Inferior parietal cortex (tissue), 1 donor: Measurements from ENCODE around the gene GBP7.
"Not testable (repeated sequence)": the region's sequence is repeated elsewhere in the genome, so short reads cannot be mapped to it uniquely, and the experiment has no call there.

Experiments
- DNase-seq: peaks from one replicate; pipeline ENCODE4 v3.0.0-alpha.2; 2016; ENCODE audit errors: extremely low spot score

The GBP7 gene

GRCh38 chr1:89175601-89176256 is at the start of gene GBP7:
GBP7 (minus strand) TSS chr1:89176003; CDS start chr1:89171935, 4,068 bp downstream.
- no peak for DNase-seq

- DNase-seq = no peak
Observed at GRCh38 chr1:89221341-89221740, 45.5 kb upstream of the GBP7 start.

- not testable (repeated sequence) for DNase-seq
Observed at GRCh38 chr1:89219851-89220250, 44.0 kb upstream of the GBP7 start.

GRCh38 chr1:89218941-89219340 is 43.1 kb upstream of the GBP7 start:
- not testable (repeated sequence) for DNase-seq

GRCh38 chr1:89213347-89213746 is 37.5 kb upstream of the GBP7 start:
- DNase-seq = no peak

- DNase-seq = no peak
Observed at GRCh38 chr1:89211035-89211634, 35.3 kb upstream of the GBP7 start.

- no peak for DNase-seq
Observed at GRCh38 chr1:89206373-89206772, 30.6 kb upstream of the GBP7 start.

- no peak for DNase-seq
Observed at GRCh38 chr1:89203166-89203565, 27.4 kb upstream of the GBP7 start.

GRCh38 chr1:89201106-89201794 is 25.4 kb upstream of the GBP7 start:
- DNase-seq = no peak

GRCh38 chr1:89200663-89201062 is 24.9 kb upstream of the GBP7 start:
- no peak for DNase-seq

GRCh38 chr1:89199525-89200031 is 23.8 kb upstream of the GBP7 start:
- no peak for DNase-seq

GRCh38 chr1:89198491-89199072 is 22.8 kb upstream of the GBP7 start, which contains the start of gene GBP4:
GBP4 (minus strand) TSS chr1:89198942; CDS start chr1:89198834, 108 bp downstream.
- peak; percentile 8 for DNase-seq

- DNase-seq = no peak
Observed at GRCh38 chr1:89198081-89198480, 22.3 kb upstream of the GBP7 start.

GRCh38 chr1:89195476-89195875 is 19.7 kb upstream of the GBP7 start:
- DNase-seq = no peak

- DNase-seq = no peak
Observed at GRCh38 chr1:89191314-89191713, 15.5 kb upstream of the GBP7 start.

- DNase-seq = no peak
Observed at GRCh38 chr1:89190017-89190416, 14.2 kb upstream of the GBP7 start.

GRCh38 chr1:89179343-89179742 is 3.5 kb upstream of the GBP7 start:
- DNase-seq = no peak

- DNase-seq = no peak
Observed at GRCh38 chr1:89176971-89177370, 1.2 kb upstream of the GBP7 start.

- no peak for DNase-seq
Observed at GRCh38 chr1:89174491-89174890, 1.3 kb downstream of the GBP7 start.

- DNase-seq = no peak
Observed at GRCh38 chr1:89172468-89173143, 3.2 kb downstream of the GBP7 start.

- DNase-seq = no peak
Observed at GRCh38 chr1:89171067-89171438, 4.8 kb downstream of the GBP7 start.
